ENCODE measurements around the gene AP1M1. TPM values are rescaled to one million over a fixed set of nuclear protein-coding genes. Genes with fewer than 3 reads are reported as not detected.

AP1M1 gene
- polyA plus RNA-seq, 3 donors = 103 to 134 (median 133) TPM

- Mint-ChIP-seq H3K4me3 (no peak overlapping the region), H3K4me1 (no peaks in the 10 kb centered on the region), H3K36me3 (peaks cover 78 to 96% of the 10 kb centered on the region in 2 donors), H3K27me3 (ENCODE audit: low read depth in 3 of 3) (peaks cover 0 to 1% (median 0%) of the 10 kb centered on the region in 3 donors), H3K9me3 (peaks cover 28 to 52% (median 41%) of the 10 kb centered on the region in 7 donors), H3K27ac (peak overlapping the region in 2 of 7 donors; percentile 16 to 17)
- intact Hi-C loops (cut with micrococcal nuclease) = no loop called here
- no peak overlapping the region for H3K9ac ChIP-seq (ENCODE audit: insufficient read depth, low read length, poor library complexity, severe bottlenecking)
- no peak overlapping the region for H3K4me2 ChIP-seq (replicated peaks; ENCODE audit: extremely low read depth, low read length, poor library complexity, severe bottlenecking)
- TF ChIP-seq CTCF (IDR thresholded peaks at IDR 0.05) = no peak
- no peaks in the 10 kb centered on the region for H3K27me3 ChIP-seq (ENCODE audit: control insufficient read depth in 2 of 2, insufficient read depth in 2 of 2, low read length in 2 of 2)
- H3K79me2 ChIP-seq (ENCODE audit: insufficient read depth, low read length) = peaks cover 65% of the 10 kb centered on the region
- H3K36me3 ChIP-seq (replicated peaks in 1 of 2; ENCODE audit: control insufficient read depth in 1 of 2, insufficient read depth in 2 of 2, low read length in 2 of 2) = peaks cover 71 to 94% of the 10 kb centered on the region in 2 donors
- no peak overlapping the region for H3K4me3 ChIP-seq (replicated peaks in 1 of 3; ENCODE audit: low read depth in 2 of 3, low read length in 3 of 3)
- no peak overlapping the region for H2AFZ ChIP-seq (ENCODE audit: insufficient read depth, low read depth, low read length, poor library complexity, severe bottlenecking)
- H4K20me1 ChIP-seq (ENCODE audit: insufficient read depth, low read length) = peaks cover 35% of the 10 kb centered on the region
- H3K9me3 ChIP-seq (replicated peaks in 1 of 2; ENCODE audit: control insufficient read depth in 1 of 2, insufficient read depth in 1 of 2, low read length in 2 of 2) = peaks cover 33 to 35% of the 10 kb centered on the region in 2 donors
- no peak for DNase-seq
- H3K27ac ChIP-seq (ENCODE audit: low read depth in 1 of 2, low read length in 2 of 2) = peak overlapping the region in 1 of 2 donors; percentile 11
- no CpG with 5 or more reads among the region's 2 CpGs for WGBS (ENCODE audit: insufficient coverage)
- H3K4me1 ChIP-seq (ENCODE audit: control insufficient read depth in 1 of 2, insufficient read depth in 2 of 2, low read length in 2 of 2) = no peaks in the 10 kb centered on the region
Measured at GRCh38 chr19:16218851-16219250, 21.1 kb downstream of the AP1M1 start.

DNA sequence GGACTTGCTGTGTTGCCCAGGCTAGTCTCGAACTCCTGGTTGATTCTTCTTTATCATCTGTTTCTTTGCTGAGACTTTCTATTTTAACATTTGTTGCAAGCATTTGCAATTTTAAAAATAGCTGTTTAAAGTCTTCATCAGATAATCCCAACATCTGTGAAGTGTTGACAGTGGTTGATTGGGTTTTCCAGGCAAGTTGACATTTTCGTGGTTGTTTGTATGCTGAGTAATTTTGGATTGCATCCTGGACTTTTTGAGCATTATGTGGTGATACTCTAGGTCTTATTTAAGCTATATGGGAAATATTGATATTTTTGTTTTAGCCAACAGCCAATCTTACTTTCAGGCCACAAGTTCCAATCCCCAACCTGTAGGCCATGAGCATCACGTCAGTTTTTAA, 25.1 kb downstream of the AP1M1 start:
- H3K36me3 Mint-ChIP-seq = peaks cover 72 to 98% of the 10 kb centered on the region in 2 donors
- Histone ChIP-seq H3K79me2 (ENCODE audit: insufficient read depth, low read length) (peaks cover 49% of the 10 kb centered on the region), H3K4me3 (replicated peaks in 1 of 3; ENCODE audit: low read depth in 2 of 3, low read length in 3 of 3) (no peak overlapping the region), H3K27me3 (ENCODE audit: control insufficient read depth in 2 of 2, insufficient read depth in 2 of 2, low read length in 2 of 2) (no peaks in the 10 kb centered on the region), H3K4me1 (ENCODE audit: control insufficient read depth in 1 of 2, insufficient read depth in 2 of 2, low read length in 2 of 2) (no peaks in the 10 kb centered on the region), H2AFZ (ENCODE audit: insufficient read depth, low read depth, low read length, poor library complexity, severe bottlenecking) (no peak overlapping the region), H4K20me1 (ENCODE audit: insufficient read depth, low read length) (peaks cover 26% of the 10 kb centered on the region), H3K9ac (ENCODE audit: insufficient read depth, low read length, poor library complexity, severe bottlenecking) (no peak overlapping the region), H3K36me3 (replicated peaks in 1 of 2; ENCODE audit: control insufficient read depth in 1 of 2, insufficient read depth in 2 of 2, low read length in 2 of 2) (peaks cover 88 to 100% of the 10 kb centered on the region in 2 donors), H3K9me3 (replicated peaks in 1 of 2; ENCODE audit: control insufficient read depth in 1 of 2, insufficient read depth in 1 of 2, low read length in 2 of 2) (peaks cover 31 to 33% of the 10 kb centered on the region in 2 donors), H3K4me2 (replicated peaks; ENCODE audit: extremely low read depth, low read length, poor library complexity, severe bottlenecking) (no peak overlapping the region), H3K27ac (ENCODE audit: low read depth in 1 of 2, low read length in 2 of 2) (no peak overlapping the region)
- peaks cover 26 to 47% (median 39%) of the 10 kb centered on the region in 7 donors for H3K9me3 Mint-ChIP-seq
- no peak overlapping the region for H3K27ac Mint-ChIP-seq
- intact Hi-C loops (cut with micrococcal nuclease) = no loop called here
- no peak overlapping the region for H3K4me3 Mint-ChIP-seq
- TF ChIP-seq CTCF (IDR thresholded peaks at IDR 0.05) = no peak
- peaks cover 0 to 2% (median 0%) of the 10 kb centered on the region in 3 donors for H3K27me3 Mint-ChIP-seq (ENCODE audit: low read depth in 3 of 3)
- WGBS (ENCODE audit: insufficient coverage) = 100% methylated on average over 1 of the region's 3 CpGs
- H3K4me1 Mint-ChIP-seq = no peaks in the 10 kb centered on the region
- DNase-seq = no peak
